AG09309 (cell line): Measurements from ENCODE around the gene B3GALNT2.
A peak's percentile ranks its signal among the peaks of the same experiment; 100 is the strongest.

Experiments
- DNase-seq: peaks from one replicate; pipeline ENCODE4 v3.0.0-alpha.2; 2010; ENCODE audit warnings: low read depth
- H3K4me3 ChIP-seq: 2 replicates; pipeline ENCODE4 v1.5.1; 2011; ENCODE audit warnings: mild to moderate bottlenecking, low read depth, low read length, moderate library complexity; ENCODE audit not compliant: control insufficient read depth
- CTCF ChIP-seq: IDR thresholded peaks from 2 replicates; pipeline ENCODE4 v1.5.1; 2011; ENCODE audit warnings: mild to moderate bottlenecking, low read depth, low read length, inconsistent platforms; ENCODE audit not compliant: insufficient read depth, control insufficient read depth; ENCODE audit errors: missing control alignments

Gene B3GALNT2

DNA sequence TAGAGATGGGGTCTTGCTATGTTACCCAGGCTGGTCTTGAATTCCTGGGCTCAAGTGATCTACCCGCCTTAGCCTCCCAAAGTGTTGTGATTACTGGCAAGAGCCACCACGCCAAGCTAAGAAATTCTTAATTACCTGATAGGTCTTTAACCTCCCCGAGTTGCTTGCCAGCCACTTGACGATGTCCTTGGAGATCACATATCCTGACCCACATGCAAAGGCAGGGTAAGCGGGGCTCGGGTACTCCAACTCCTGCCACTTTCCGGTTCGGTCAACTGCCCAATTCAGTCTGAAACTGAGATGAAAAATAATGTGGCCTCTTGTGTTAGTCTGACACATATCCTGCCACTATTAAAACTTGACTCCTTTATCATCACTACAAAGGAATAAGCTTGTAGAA lies 50.2 kb downstream of the B3GALNT2 start:
- no peak for DNase-seq
- H3K4me3 ChIP-seq, result no peak overlapping the region
- TF ChIP-seq CTCF, result no peak

- no peak for DNase-seq
- no peak for TF ChIP-seq CTCF
- no peak overlapping the region for H3K4me3 ChIP-seq
Observed at GRCh38 chr1:235450886-235451483, 53.3 kb downstream of the B3GALNT2 start.

- no peak for DNase-seq
- no peak overlapping the region for H3K4me3 ChIP-seq
- no peak for TF ChIP-seq CTCF
Observed at GRCh38 chr1:235450433-235450832, 53.8 kb downstream of the B3GALNT2 start.

DNA sequence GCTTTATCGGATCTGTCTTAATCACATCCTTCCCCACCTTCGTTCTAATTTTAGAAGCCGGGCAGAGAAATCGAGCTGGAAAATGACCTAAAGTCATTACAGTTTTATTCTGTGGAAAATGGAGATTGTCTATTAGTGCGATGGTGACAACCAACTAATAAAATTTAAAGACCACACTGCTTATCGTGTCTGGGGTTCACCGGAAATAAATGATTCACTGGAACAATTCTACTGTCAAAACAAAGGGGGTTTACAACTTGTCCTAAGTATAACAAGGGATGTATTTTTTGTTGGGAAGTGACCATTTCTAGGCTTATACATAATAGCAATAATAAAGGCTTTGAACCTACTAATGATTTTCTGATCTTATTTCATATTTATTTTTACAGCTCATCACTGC lies 55.6 kb downstream of the B3GALNT2 start:
- H3K4me3 ChIP-seq, result no peak overlapping the region
- DNase-seq, result no peak
- TF ChIP-seq CTCF, result no peak

GRCh38 chr1:235442788-235443429 lies 61.3 kb downstream of the B3GALNT2 start:
- no peak overlapping the region for H3K4me3 ChIP-seq
- no peak for TF ChIP-seq CTCF
- peak; percentile 43 for DNase-seq

DNA sequence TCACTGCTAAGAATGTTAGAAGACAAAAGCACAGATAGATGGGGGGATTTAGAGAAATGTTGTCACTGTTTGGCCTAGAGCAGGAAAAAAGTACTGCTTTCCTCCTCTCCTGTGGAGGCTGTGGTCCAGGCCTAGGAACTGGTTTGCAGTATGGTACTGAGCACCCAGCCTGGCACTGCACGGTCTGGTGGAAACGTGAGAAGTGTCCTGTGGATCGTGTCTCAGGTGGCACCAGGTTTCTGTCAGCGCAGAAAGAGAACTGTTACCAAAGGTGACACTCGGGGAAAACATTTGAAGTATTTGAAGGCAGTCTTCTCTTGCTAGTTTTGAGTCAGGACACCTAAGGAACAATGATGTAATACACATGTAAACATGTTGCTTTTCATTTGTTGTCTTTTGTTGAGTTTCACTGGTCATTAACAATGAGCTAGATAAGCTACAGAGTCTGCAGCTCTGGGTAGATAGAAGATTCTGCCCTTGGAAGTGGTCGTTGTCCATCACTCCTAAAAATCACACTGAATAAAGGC lies 63.0 kb downstream of the B3GALNT2 start:
- H3K4me3 ChIP-seq, result no peak overlapping the region
- no peak for TF ChIP-seq CTCF
- no peak for DNase-seq
